IPS-18a (cell line): ENCODE results near the gene ELAVL3.
"Not testable (repeated sequence)": the region's sequence is repeated elsewhere in the genome, so short reads cannot be mapped to it uniquely, and the experiment has no call there.

Experiments
- H3K27ac ChIP-seq: one replicate; pipeline ENCODE4 v1.5.1; 2013; ENCODE audit warnings: low read length
- H3K27me3 ChIP-seq: one replicate; pipeline ENCODE4 v1.6.1; 2013; ENCODE audit warnings: mild to moderate bottlenecking, low read length; ENCODE audit not compliant: control insufficient read depth, insufficient read depth
- H3K36me3 ChIP-seq: one replicate; pipeline ENCODE4 v1.6.1; 2013; ENCODE audit warnings: low read depth, low read length; ENCODE audit not compliant: control insufficient read depth
- H3K4me1 ChIP-seq: one replicate; pipeline ENCODE4 v1.6.1; 2013; ENCODE audit warnings: low read depth, low read length; ENCODE audit not compliant: control insufficient read depth
- H3K4me3 ChIP-seq: one replicate; pipeline ENCODE4 v1.5.1; 2013; ENCODE audit warnings: low read length
- H3K9ac ChIP-seq: one replicate; pipeline ENCODE4 v1.6.1; 2013; ENCODE audit warnings: mild to moderate bottlenecking, low read length, moderate library complexity
- H3K9me3 ChIP-seq: one replicate; pipeline ENCODE4 v1.6.1; 2013; ENCODE audit warnings: low read depth, low read length; ENCODE audit not compliant: control insufficient read depth

The ELAVL3 gene

DNA sequence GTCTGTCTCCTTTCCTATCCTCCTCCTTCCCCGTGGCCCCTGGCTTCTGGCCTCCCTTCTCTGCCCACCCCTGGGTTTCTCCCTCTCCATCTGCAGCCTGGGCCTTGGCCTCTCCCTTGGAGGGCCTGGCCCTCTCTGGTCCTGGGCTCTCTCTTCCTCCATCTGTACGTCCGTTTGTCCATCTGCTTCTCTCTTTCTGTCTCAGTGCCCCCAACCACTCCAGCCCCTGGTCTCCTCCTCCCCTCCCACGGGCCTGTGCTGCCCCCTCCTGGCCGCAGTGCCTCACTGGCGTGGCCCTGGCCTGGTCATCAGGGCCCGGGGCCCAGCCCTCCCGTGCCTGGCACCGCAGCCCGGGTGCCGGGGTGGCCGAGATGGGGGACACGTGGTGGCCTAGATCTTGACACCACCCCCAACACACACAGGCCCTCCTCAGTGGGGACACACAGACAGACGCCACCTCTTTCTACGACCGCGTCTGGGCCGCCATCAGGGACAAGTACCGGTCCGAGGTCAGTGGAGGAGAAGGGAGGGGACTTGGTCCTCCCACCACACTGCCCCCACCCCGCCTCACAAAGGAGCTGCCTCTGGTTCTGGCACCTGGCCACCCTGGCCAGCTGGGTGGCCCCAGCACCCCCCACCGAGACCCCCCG lies 34.1 kb downstream of the ELAVL3 start:
- H3K9ac ChIP-seq: no peak overlapping the region
- H3K4me3 ChIP-seq: no peak overlapping the region
- H3K4me1 ChIP-seq: peaks cover 3% of the 10 kb centered on the region
- H3K27me3 ChIP-seq: no peaks in the 10 kb centered on the region
- H3K27ac ChIP-seq: no peak overlapping the region
- no peaks in the 10 kb centered on the region for H3K9me3 ChIP-seq
- peaks cover 55% of the 10 kb centered on the region for H3K36me3 ChIP-seq

DNA sequence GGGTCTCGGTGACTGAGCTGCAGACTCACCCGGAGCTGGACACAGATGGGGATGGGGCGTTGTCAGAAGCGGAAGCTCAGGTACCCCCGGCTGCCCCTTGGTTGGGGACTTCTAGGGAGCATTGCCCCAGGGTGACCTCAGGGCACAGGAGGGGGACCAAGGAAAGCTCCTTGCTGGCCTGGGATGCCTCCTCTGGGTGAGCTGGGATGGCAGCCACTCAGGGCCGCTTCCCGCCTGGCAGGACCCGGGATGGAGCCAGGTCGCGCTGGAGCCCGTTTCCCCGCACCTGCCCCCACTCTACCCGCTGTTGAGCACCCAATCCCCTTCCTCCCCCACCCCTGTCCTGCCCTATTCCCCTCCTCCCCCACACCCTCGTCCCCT lies 34.6 kb downstream of the ELAVL3 start:
- H3K9ac ChIP-seq: no peak overlapping the region
- no peaks in the 10 kb centered on the region for H3K27me3 ChIP-seq
- H3K36me3 ChIP-seq: peaks cover 60% of the 10 kb centered on the region
- no peak overlapping the region for H3K27ac ChIP-seq
- no peak overlapping the region for H3K4me3 ChIP-seq
- H3K4me1 ChIP-seq: no peaks in the 10 kb centered on the region
- H3K9me3 ChIP-seq: no peaks in the 10 kb centered on the region

DNA sequence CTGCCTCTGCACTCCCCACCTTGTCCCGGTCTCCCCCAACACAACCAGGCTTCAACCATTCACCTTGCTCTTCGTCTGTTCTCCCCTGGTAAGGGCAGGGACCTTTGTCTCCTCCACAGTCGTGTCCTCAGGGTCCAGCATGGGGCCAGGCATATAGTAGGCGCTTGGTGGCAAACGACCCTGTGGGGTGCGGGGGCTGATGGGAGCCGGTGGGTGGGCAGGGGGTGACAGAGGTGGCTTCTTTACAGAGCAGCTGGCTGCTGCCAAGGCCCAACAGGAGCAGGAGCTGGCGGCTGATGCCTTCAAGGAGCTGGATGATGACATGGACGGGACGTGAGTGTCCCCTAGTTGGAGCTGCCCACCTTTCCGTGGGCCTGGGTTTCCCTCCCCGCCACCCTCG lies 35.7 kb downstream of the ELAVL3 start:
- Histone ChIP-seq H3K9ac (no peak overlapping the region), H3K27ac (no peak overlapping the region), H3K9me3 (no peaks in the 10 kb centered on the region), H3K27me3 (no peaks in the 10 kb centered on the region), H3K36me3 (peaks cover 65% of the 10 kb centered on the region), H3K4me3 (no peak overlapping the region), H3K4me1 (no peaks in the 10 kb centered on the region)

DNA sequence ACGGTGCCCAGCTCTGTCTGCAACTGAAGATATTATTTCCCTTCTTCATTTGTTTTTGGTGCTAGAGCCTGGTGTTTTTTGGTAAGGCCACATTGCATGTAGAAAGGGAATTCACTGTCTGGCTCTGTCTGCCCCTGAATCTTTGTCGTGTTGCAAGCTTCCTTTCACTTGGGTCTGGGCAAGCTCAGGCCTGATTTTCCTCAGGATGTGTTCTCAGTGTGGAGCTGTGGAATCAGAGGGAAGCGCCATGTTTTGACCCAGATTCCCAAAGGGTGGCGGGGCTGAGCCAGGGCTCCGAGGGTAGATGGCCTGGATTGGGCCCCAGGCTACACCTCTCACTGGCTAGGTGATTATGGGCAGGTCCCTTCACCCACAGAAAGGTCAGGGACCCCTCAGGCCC lies 36.8 kb downstream of the ELAVL3 start:
- Histone ChIP-seq H3K36me3 (peaks cover 58% of the 10 kb centered on the region), H3K9ac (no peak overlapping the region), H3K4me3 (no peak overlapping the region), H3K27ac (no peak overlapping the region), H3K27me3 (no peaks in the 10 kb centered on the region), H3K4me1 (no peaks in the 10 kb centered on the region), H3K9me3 (no peaks in the 10 kb centered on the region)

DNA sequence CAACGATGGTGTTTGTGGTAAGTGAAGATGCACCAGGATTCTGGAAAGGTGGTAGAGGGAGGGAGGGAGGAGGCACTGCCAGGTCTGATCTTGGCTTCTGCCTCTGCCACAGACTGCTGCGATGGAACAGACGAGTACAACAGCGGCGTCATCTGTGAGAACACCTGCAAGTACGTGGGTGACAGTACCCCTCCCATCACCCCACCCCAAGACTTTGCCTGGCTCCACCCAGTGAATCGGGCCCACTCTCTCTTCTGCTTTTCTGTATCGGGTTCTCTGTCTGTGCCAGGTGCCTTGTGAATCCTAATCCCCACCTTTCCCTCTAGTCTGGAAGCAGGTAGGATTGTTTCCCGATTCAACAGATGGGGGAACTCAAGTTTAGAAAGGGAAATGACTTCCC lies 42.9 kb downstream of the ELAVL3 start:
- Histone ChIP-seq H3K36me3 (peaks cover 32% of the 10 kb centered on the region), H3K27ac (no peak overlapping the region), H3K4me3 (no peak overlapping the region), H3K4me1 (no peaks in the 10 kb centered on the region), H3K9ac (no peak overlapping the region), H3K27me3 (no peaks in the 10 kb centered on the region), H3K9me3 (no peaks in the 10 kb centered on the region)

DNA sequence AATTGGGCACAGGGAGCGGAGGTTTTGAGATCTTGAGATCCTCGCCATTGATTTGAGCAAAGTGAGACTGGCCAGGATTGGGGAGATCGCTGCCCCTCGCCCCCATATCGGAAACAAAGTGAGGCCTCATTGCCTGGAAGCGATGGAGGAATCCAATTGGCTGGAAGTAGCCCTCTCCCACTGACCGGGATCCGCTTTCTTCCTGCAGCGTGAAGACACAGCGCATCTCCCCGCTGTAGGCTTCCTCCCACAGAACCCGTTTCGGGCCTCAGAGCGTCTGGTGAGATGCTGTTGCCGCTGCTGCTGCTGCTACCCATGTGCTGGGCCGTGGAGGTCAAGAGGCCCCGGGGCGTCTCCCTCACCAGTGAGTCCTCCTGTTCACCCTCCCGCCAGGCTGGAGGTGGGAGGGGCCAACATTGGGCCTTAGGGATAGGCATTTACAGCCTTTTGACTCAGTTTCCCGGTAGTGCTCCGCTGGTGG lies 45.0 kb downstream of the ELAVL3 start:
- H3K27ac ChIP-seq: peak overlapping the region; percentile 78

DNA sequence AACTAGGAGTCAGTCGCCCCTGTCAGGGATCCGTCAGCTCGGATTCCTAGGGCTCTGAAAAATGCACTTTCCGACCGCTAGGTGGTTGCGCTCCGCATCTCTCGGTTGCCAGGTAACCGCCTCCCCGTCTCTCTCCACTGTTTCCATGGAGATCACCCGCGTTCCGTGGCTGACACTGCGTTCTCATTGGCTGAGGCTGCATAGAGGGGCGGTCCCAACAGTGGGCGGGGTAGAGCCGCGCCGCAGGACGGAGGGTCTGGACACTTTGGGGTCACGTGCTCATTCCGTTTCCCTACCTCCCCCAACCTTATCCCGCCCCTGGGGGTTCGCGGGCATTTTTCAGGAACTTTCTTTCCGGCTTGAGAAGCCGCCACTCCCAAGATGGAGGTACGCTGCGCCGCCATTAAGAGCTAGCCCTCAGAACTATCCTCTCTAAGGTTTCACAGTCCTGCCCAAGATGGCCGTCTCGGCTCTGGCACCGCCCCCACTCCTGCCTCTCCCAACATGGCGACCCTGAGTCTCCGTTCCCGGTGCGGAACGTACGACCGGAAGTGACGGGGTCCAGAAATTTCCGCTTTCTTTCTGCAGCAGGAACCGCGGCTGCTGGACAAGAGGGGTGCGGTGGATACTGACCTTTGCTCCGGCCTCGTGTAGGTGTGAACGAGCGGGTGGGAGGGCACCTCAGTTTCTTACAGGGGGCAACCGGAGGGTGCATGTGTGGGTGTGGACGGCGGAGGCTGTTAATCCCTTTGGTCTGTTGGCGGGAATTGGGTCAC lies 45.6 kb downstream of the ELAVL3 start, which contains the start of the genes ODAD3 and PRKCSH:
TSS of gene ODAD3 (minus strand) at position 65 of the 776 bp plus-strand sequence. CDS start 105 bp downstream, outside the sequence.
TSS of gene PRKCSH (plus strand) at position 579 of the 776 bp plus-strand sequence. CDS start 483 bp downstream, outside the sequence.
- Histone ChIP-seq H3K36me3 (peaks cover 14% of the 10 kb centered on the region), H3K4me1 (no peaks in the 10 kb centered on the region), H3K9me3 (no peaks in the 10 kb centered on the region), H3K9ac (peak within 1 kb of the TSS; percentile 86), H3K27ac (peak within 1 kb of the TSS; percentile 78), H3K27me3 (no peaks in the 10 kb centered on the region), H3K4me3 (peak within 1 kb of the TSS; percentile 77)

More for the DNA sequence above, 45.0 kb downstream of the ELAVL3 start:
- no peaks in the 10 kb centered on the region for H3K4me1 ChIP-seq
- no peaks in the 10 kb centered on the region for H3K9me3 ChIP-seq
- H3K9ac ChIP-seq: peak overlapping the region; percentile 86
- H3K4me3 ChIP-seq: peak overlapping the region; percentile 77
- H3K27me3 ChIP-seq: no peaks in the 10 kb centered on the region
- H3K36me3 ChIP-seq: peaks cover 16% of the 10 kb centered on the region

DNA sequence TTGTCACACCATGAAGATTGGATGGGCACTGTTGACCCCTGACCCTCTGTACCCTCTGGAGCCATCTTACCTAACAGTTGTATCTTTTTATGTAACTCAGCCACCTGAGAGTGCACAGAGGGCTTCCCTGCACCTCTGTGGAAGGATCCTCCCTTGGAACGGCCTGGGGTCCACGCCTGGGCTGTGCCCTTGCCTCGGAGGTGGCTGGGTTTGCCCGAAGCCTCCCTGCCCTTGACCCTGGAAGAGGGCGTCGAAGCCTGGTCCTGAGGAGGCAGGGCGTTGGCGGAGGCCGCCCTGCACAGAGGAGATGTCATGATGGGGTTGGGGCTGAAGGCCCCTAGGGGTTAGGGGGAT lies 46.2 kb downstream of the ELAVL3 start:
- Histone ChIP-seq H3K4me3 (peak overlapping the region; percentile 63), H3K9ac (peak overlapping the region; percentile 39), H3K36me3 (peaks cover 14% of the 10 kb centered on the region), H3K4me1 (no peaks in the 10 kb centered on the region), H3K27ac (peak overlapping the region; percentile 13), H3K9me3 (no peaks in the 10 kb centered on the region), H3K27me3 (no peaks in the 10 kb centered on the region)

DNA sequence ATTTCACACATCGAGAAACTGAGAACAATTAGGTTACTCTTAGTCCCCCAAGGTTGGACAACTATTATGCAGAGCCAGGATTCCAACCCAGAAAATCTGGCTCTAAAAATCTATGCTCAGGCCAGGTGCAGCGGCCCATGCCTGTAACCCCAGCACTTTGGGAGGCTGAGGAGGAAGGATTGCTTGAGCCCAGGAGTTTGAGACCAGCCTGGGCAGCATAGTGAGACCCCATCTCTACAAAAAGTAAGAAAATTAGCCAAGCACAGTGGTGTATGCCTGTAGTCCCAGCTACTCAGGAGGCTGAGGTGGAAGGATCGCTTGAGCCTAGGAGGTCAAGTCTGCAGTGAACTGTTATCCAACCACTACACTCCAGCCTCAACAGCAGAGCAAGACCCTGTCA lies 47.3 kb downstream of the ELAVL3 start:
- H3K27me3 ChIP-seq, H3K4me3 ChIP-seq, H3K9ac ChIP-seq, H3K4me1 ChIP-seq, H3K9me3 ChIP-seq, H3K27ac ChIP-seq: not testable (repeated sequence)
- peaks cover 13% of the 10 kb centered on the region for H3K36me3 ChIP-seq

DNA sequence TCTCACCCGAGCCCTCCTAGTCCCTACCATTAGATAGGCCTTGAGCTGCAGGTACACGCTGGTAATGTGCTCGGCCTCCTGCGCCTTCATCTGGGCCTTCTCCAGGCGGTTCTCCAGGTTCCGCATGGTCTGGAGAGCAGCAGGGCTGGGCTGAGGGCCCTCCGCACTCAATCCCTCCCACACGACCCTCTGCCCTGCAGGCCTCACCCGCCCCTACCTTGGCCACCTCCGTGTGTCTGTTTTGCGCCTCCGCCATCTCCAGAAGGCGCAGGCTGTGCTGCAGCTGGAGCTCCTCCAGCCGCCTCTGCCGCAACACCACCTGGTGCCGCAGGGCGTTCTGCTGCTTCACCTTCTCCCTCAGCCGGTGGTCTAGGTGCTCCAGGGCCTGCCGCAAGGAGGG lies 54.2 kb downstream of the ELAVL3 start:
- Histone ChIP-seq H3K9me3 (no peaks in the 10 kb centered on the region), H3K27ac (no peak overlapping the region), H3K9ac (no peak overlapping the region), H3K4me3 (no peak overlapping the region), H3K36me3 (no peaks in the 10 kb centered on the region), H3K4me1 (no peaks in the 10 kb centered on the region), H3K27me3 (peaks cover 12% of the 10 kb centered on the region)

DNA sequence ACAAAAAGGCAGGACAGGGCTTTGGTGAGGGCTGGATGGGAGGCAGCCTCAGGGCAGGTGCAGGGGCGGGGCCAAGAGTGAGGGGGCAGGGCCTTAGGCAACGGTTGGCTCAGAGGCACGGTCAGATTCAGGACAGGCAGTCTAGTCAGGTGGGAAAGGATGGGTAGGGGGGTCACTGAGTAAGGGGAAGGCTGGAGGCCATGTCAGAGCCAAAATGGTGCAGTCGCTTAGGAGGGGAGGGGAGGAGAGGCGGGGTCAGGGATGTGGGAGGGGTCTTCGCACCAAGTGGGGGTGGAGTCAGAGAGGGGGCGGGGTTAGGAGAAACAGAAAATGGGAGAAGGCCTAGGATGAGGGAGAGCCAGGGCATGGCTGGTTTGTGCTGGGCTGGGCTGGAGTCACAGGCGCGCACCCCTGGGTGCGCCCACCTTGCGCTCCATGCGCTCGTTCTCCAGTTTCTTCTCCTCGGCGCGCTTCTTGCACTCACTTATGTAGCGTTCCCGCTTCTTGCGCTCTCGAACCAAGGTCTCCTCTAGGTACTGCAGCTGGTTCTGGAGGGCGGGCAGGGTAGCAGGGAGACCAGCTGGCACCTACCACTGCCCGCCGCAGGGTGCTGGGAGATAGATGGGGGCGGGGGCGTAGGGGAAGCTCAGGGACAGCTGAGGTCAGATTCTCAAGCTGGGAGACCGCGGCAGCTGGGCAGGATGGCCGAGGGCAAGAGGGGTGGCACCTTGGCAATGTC lies 55.0 kb downstream of the ELAVL3 start:
- H3K27me3 ChIP-seq: peaks cover 20% of the 10 kb centered on the region
- no peaks in the 10 kb centered on the region for H3K4me1 ChIP-seq
- no peaks in the 10 kb centered on the region for H3K9me3 ChIP-seq
- H3K27ac ChIP-seq: no peak overlapping the region
- no peaks in the 10 kb centered on the region for H3K36me3 ChIP-seq
- H3K9ac ChIP-seq: no peak overlapping the region
- H3K4me3 ChIP-seq: no peak overlapping the region
